NCI-H524 treated with DMSO at 0.1 percent for 48 hours (cell line): ENCODE results near the gene OBSCN.

Experiments
- DNase-seq: peaks from one replicate; lab custom pipeline; 2025; lab: John Stamatoyannopoulos, UW

OBSCN gene

DNA sequence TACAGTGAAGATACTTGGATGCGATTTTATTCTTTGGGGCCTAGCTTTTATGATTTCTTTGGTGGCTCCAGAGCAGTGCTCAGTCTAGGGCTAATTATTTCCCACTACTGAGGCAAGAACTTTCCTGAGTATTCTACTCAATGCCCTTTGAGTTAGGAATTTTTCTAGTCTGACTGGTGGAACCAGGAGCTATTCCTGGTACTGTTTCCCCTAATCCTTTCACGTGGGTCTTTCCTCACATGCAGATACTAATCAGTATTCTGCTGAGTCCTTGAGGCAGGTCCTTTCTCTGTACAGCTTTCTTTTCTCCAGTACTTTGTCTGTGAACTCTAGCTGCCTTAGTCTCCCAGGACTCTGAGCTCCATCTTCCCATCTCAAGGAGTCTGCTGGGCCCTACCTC is 122.0 kb downstream of the OBSCN start:
- DNase-seq, result no peak

DNA sequence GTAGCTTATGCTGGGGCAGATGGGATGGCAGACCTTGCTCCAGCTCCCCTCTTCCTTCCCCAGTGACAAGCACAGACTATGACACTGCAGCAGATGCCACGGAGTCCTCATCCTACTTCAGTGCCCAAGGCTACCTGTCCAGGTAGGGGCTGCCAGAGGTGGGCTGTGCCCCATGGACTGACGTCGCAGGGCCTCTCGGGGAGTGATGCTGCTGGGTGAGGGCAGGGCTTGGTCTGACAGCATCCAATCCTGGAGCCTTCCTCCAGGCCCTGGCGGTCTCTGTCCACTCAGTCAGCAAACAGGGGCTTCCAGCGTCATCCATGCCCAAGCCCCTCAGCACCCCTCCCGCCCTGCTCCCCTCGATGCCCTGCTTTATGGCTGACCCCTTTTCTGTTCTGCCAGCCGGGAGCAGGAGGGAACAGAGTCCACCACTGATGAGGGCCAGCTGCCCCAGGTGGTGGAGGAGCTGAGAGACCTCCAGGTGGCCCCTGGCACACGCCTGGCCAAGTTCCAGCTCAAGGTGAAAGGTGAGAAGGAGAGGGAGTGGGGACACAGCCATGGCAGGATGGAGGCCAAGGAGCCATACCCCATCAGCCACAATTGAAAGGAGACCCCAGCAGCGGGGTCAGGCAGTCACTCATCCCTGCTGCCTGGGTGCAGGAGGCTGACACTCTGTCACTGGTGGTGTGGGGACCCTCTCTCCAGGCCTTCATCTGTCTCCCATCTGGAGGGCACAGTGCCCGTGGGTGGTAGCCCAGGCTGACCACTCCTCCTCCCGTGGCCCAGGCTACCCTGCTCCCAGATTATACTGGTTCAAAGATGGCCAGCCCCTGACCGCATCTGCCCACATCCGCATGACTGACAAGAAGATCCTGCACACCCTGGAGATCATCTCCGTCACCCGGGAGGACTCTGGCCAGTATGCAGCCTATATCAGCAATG is 125.2 kb downstream of the OBSCN start:
- DNase-seq, result no peak

DNA sequence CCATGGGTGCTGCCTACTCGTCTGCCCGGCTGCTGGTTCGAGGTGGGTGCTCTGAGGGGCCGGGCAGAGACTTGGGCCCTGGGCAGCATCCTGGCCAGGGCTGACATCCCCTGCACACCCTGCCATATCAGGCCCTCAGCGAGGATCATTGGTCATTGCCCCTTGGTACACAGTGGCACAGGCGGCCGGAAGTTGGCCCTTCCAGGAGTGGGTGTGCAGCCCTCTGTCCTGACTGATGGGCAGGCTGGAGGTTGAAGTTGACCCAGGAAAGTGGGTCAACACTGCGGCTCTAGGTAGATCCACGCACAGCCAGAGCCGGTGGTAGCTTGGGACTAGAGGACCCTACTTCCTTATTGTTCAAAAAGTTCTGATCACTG is 125.9 kb downstream of the OBSCN start:
- DNase-seq, result no peak

DNA sequence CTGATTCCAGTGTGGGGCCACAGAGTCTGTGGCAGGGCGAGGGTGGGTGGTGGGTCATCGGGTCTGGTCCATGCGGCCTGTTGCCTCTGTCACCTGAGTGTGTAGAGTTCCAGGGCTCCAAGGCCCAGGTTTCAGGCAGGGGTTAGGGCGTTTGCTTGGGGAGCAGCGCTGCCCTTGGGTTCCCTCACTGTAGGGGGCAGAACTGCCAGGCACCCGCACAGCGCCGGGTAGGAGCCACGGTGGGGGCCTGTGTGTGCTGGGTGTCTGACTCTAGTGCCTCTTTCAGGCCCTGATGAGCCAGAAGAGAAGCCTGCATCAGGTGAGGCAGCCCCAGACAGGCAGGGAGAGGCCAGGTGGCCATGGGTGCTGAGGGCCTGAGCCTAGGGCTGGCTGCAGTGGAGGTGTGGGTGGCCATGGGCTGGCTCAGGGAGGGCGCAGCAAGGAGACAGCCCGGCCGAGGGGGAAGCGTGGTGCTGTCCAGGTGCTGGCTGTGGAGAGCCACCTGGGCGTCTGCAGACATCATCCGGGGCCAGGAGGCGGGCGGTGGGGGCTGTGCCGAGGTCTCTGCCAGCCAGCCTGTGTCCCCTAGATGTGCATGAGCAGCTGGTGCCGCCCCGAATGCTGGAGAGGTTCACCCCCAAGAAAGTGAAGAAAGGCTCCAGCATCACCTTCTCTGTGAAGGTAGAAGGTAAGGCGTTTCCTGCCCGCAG is 126.5 kb downstream of the OBSCN start:
- DNase-seq, result no peak

DNA sequence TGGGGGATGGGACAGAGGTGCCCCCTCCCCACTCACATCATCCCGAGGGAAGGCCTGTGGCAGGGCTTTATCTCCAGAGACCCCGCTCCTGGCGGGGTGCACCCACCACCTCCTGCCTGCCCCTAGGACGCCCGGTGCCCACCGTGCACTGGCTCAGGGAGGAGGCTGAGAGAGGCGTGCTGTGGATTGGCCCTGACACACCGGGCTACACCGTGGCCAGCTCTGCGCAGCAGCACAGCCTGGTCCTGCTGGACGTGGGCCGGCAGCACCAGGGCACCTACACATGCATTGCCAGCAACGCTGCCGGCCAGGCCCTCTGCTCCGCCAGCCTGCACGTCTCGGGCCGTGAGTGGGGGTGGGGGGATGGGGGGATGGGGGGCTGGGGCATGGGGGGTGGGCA is 127.1 kb downstream of the OBSCN start:
- no peak for DNase-seq

DNA sequence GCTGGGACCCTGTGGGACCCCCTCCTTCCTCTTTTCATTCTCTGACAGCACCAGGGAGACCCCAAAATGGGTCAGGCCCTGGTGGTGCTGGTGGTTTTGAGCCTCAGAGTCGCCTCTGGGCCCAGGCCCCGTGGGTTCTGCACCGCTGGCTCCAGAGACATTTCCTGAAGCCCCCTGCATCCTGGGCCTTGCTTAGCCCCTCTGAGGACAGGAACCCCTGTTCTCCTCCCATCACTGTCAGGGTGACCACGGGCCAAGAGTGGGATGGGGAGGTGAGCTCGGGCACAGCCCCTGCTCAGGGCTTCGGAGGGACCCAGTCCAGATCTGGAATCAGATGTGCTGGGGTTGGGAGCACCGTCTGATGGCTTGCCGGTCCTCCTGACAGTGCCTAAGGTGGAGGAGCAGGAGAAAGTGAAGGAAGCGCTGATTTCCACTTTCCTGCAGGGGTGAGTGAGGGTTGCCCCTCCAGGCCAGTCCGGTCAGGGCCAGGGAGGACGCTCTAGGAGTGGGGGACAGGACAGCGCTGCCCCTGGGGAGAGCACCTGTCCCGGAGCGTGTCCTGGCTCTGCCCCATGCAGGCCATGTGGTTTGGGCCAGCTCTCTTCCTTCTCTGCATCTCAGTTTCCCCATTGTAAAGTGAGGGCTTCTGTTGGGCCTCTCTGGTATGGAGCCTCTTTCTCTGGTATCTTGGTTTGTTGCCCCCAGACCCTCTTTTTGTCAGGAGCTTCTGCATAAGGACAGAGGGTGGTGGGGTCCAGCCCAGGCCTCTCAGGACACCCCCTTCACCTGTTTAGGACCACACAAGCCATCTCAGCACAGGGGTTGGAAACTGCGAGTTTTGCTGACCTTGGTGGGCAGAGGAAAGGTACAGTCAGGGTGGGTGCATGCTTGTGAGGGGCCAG is 127.8 kb downstream of the OBSCN start:
- DNase-seq, result no peak

DNA sequence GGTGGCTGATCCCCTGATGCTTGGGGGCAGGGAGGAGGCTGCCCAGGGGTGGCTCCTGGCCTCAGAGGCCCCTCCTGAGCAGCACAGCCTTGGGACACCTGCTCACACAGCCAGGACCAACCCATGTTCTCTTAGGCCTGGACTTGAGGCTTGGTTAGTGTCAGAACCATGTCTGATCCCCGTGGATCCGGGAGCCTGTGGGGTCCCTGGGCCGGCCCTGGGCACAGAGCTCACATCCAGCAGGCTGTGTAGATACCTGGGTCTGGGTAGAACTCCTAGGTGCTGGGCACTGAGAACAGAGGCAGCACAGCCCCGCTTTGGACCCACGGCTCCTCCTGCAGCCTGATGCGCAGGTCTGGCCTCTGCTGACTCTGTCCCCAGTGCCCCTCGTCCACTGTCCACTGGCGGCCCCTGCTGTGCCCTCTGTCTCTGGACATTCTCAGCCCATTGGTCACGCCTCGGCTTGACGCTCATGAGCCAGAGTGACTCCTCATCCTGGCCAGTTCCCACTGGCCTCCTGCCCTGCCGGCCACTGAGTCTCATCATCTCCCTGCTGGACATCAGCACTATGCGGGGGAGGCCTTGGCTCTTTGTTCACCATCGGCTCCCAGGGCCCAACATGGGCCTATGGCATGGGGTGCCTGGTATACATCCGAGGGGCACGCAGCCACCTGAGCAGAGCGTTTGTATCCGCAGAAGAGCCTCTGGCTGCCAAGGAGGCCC is 128.6 kb downstream of the OBSCN start:
- no peak for DNase-seq

DNA sequence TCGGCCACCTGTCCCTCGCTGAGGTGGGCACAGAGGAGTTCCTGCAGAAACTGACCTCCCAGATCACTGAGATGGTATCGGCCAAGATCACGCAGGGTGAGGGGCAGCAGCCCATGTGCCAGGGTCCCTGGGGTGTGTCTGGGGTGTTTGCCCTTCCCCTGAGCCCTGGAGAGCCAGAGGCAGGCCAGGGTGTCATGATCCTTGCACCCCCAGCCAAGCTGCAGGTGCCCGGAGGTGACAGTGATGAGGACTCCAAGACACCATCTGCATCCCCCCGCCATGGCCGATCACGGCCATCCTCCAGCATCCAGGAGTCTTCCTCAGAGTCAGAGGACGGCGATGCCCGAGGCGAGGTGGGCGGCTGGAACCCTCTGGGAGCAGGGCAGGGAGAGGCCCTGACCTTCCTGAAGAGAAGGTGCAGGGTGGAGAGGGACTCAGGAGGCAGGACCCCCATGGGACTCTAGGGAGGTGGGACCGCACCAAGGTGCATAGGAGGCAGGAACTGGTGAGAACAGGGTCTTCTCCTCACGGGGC is 129.3 kb downstream of the OBSCN start:
- DNase-seq, result no peak

DNA sequence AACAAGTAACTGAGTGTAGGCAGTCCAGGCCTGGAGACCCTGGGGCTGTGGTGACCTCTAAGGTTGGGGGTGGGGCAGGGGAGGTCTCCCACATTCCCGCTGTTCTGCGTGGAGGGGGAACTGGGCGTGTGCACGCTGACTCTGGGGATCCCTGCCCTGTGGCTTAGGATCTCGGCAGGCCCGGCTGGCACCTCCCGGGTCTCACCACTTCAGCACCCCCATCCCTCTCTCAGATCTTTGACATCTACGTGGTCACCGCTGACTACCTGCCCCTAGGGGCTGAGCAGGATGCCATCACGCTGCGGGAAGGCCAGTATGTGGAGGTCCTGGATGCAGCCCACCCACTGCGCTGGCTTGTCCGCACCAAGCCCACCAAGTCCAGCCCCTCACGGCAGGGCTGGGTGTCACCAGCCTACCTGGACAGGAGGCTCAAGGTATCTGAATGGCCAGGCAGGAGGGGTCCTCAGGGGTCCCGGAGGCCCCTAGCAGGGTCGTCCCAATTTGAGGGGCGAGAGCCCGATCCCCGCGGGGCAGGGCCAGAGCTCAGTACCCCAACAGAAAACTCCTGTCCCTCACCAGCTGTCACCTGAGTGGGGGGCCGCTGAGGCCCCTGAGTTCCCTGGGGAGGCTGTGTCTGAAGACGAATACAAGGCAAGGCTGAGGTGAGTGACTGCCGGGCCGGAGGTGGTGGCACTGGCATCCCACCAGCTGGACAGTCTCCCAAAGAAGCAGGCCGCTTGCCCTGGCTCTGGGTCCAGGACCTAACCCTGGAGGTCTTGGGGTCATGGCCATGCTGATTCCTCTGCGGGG is 130.1 kb downstream of the OBSCN start:
- no peak for DNase-seq

DNA sequence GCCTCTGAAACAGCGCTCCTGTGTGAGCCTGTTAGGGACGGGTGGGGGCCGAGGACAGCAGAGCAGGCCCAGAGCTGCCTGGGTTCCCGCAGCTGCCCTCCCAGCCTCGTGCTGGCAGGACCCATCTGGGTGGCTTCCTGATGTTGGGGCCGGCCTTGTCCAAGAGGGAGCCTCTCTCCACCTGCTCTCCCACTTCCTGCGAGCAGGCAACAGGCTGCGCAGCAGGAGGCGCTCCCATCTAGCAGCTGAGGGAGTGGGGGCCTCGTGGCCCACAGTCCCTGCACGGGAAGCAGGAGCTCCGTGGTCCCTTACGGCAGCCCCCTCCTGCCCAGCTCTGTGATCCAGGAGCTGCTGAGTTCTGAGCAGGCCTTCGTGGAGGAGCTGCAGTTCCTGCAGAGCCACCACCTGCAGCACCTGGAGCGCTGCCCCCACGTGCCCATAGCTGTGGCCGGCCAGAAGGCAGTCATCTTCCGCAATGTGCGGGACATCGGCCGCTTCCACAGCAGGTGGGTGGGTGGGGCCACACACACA is 130.7 kb downstream of the OBSCN start:
- no peak for DNase-seq

DNA sequence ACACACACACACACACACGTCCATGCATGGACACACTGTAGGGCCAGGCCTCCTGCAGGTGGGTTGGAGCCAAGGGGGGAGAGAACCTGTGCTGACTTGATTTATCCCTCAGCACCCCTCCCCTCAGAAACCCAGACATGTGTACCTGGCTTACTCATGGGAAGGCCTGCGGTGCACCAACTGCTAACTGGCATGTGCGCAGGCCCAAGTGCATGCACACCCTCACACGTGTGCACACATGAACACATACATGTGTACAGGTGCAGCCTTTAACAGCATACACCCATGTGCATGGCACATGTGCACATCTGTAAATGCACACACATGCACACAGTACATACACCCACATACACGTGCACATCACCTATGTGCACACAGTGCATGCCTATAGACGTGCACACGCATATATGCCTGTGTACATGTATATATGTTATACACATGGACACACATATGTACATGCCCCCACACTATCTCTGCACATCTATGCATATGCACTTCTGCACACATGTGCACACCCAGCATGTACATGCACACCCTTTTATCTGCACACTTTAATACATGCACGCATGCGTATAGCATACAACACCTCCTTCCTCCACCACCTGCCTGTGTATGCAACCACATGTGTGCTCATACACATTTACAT is 131.3 kb downstream of the OBSCN start:
- DNase-seq, result no peak

DNA sequence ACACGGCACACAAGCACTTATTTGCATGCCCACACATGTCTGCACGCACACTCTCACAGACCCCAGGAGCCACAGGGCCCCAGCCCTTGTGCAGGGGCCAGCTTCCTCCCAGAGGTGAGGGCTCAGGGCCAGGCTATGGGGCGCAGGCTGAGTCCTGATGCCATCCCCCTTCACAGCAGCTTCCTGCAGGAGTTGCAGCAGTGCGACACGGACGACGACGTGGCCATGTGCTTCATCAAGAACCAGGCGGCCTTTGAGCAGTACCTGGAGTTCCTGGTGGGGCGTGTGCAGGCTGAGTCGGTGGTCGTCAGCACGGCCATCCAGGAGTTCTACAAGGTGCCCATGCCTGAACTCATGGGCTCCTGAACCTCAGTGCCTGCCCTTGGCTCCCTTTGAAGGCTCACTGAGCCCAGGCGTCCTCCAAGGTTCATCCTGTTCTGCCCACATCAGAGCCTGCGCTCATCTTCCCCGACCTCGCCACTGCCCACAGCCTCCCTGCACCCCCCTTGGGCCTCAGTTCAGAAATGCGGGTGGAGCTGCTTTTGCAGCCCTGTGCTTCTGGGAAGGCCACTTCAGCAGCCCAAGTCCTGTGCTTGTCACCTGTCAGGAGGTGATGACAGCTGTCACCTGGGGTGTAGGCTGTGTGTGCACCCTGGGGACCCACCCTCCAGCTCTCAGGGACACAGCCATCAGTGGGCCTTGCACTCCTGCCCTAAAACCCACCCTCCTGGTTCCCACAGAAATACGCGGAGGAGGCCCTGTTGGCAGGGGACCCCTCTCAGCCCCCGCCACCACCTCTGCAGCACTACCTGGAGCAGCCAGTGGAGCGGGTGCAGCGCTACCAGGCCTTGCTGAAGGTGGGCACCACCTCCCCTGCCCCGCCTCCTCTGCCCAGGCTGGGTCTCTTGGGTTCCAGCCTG is 132.2 kb downstream of the OBSCN start:
- no peak for DNase-seq

DNA sequence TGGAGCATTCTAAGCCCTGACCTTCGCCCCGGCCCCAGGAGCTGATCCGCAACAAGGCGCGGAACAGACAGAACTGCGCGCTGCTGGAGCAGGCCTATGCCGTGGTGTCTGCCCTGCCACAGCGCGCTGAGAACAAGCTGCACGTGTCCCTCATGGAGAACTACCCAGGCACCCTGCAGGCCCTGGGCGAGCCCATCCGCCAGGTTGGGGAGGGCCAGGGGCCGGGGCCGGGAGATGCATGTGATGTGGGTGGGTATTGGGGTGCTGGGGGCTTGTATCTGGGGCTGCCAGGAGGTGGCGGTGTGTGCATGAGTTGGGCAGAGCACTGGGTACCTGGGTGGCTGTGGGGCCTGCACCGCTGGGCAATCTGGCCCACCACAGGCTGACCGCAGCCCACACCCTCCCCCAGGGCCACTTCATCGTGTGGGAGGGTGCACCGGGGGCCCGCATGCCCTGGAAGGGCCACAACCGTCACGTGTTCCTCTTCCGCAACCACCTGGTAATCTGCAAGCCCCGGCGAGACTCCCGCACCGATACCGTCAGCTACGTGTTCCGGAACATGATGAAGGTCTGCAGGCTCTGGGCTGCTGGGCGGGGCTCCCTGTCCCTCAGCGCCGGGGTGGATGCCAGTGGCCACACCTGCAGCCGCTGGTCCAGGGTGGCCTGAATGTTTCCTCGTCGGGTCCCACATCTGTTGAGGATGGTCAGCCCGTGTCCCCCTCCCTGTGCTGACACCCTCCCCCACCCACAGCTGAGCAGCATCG is 133.0 kb downstream of the OBSCN start:
- DNase-seq, result no peak

DNA sequence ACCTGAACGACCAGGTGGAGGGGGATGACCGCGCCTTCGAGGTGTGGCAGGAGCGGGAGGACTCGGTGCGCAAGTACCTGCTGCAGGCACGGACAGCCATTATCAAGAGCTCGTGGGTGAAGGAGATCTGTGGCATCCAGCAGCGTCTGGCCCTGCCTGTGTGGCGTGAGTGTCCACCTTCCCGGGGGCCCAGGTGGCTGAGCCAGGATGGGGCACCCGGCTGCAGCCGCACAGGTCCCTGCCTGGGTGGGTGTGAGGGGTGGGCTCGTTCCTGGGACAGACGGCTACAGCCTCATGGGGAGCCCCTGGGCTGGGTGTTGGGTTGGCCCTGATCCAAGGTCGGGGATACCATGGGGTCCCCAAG is 133.6 kb downstream of the OBSCN start:
- DNase-seq, result no peak

DNA sequence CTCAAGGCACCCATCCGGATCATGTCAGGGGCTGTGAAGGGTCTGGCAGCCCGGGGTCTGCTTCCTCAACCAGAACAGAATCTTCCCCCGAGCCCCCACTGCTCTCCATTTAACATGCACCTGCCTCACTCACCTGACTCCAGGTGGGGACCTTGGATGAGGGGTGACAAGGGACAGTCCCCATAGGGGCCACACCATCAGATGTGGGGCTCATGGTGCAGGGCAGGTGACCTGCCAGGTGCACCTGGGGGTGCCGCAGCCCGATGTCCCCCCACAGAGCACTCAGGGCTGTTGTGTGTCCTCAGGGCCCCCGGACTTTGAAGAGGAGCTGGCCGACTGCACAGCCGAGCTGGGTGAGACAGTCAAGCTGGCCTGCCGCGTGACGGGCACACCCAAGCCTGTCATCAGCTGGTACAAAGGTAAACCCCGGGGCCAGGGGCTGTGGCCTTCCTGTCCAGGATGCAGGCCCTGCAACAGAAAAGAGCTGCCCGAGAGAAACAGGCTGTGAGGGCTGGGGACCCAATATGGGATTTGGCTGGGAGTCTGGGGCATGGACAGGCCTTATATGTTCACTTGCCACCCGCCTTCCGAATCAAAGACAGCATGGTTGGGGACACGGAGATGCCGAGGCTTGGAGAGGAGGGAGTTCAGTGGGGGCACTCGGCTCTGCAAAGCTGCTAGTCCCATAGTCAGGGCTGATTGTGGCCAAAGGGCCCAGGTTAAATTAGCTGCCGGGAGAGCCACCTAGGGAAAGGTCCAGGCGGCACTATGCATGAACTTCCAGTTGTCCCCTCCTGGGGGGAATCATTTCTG is 134.2 kb downstream of the OBSCN start:
- DNase-seq, result no peak

DNA sequence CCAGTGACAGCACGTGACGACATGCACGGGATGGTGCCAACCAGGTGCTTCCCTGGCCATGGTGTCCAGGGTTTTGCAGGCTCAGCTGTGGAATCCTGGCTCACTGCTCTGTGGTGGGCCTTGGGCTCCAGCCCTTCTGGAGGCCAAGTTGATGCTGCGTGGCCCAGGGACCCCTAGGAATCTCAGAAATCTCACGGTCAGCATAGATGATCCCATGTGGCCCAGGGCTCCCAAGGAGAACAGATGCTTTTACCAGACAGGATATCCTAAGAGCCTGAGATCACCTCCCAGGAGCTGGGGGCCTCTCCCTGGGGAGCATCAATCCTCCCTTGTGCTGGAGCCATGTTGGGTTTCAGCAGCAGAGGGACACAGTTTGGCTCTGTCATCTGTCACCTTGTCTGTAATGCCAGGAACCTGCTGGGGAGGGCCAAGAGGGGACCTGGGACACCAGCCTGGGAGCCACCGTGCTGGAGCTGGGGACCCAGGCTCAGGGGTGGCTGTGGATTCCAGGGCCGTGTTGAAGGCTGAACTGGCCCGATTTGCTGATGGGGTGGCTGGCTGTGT is 134.9 kb downstream of the OBSCN start:
- no peak for DNase-seq

DNA sequence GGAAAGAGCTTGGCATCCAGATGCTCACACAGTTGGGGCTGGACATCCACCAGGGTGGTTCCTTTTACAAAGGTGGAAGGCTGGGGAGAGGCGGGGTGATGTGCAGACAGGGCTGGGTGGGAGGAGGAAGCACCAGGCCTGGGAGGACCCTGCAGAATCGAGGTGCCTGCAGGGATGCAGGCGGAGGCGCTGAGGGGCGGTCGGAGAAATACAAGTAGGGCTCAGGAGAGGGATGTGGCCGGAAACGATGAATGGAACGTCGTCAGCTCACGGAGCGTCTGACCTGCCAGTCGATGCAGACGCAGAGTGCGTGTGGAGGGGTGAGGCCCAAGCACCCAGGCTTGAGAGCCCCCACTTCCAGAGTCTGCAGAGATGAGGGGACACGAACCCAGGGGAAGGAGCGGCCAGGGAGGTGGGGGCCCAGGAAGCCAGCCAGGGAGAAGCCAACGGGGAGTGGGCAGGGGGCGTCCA is 135.4 kb downstream of the OBSCN start:
- DNase-seq, result no peak
